ENCODE data around the gene OSMR.

Gene OSMR

DNA sequence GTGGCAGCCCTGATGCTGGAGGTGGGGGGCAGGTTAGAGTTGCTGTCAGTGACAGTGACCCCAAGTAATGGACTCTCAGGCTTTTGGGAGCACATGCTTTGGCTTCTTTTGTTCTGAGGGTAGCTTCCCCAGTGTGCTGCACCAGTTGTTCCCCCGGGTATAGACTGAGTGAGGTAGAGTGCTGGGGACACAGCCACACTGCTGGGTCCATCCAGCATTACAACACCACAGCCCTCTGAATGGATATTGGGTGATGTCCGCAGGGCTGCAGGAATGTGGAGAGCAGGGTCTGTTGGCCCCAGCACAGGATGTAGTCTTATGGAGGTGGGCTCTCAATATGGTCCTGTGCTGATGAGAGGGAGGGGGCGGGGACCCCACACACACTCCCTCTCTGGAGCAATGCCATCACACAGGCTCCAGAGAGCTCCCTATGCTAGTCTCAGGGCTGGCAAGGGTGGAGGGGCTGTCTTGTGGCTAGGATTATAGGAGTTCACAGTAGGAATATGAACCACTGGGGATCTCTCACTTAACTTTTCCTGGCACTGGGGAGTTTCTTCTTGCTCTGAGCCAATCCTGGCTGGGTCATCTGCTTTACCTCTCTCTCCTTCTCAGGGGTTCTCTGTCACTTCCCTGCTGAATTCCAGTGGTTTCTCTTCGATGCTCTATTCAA lies 20.7 kb downstream of the OSMR start:
- no peak overlapping the region for H3K27ac ChIP-seq

GRCh38 chr5:38867032-38867398 lies 21.2 kb downstream of the OSMR start:
- H3K27ac ChIP-seq: no peak overlapping the region

More for the DNA sequence above, 20.7 kb downstream of the OSMR start:
- no peak for TF ChIP-seq ZFX (IDR thresholded peaks at IDR 0.05)
- TF ChIP-seq CTCF (conservative IDR thresholded peaks at IDR 0.05): no peak

DNA sequence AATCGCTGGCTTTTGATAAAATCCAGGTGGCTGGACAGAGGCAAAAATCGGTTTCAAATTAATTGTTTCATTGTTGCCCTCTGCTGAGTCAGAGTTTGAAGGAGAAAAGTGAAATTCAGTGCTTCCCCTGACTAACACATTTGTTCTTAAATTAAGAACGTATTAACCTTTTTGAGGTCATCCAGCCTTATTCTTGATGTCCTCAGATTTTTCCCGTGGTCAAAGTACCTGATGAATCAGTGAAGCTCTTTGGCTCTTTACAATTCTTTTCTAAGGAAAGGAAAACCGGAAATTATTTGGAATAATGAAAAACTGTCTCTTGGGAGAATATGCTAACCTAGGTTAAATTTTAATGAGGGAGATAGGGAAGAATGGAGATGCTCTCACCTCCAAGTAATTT lies 21.6 kb downstream of the OSMR start:
- no peak for TF ChIP-seq CTCF (conservative IDR thresholded peaks at IDR 0.05)
- TF ChIP-seq ZFX (IDR thresholded peaks at IDR 0.05): no peak

More at GRCh38 chr5:38867032-38867398, 21.2 kb downstream of the OSMR start:
- no peak for TF ChIP-seq ZFX (IDR thresholded peaks at IDR 0.05)
- no peak for TF ChIP-seq CTCF (conservative IDR thresholded peaks at IDR 0.05)

DNA sequence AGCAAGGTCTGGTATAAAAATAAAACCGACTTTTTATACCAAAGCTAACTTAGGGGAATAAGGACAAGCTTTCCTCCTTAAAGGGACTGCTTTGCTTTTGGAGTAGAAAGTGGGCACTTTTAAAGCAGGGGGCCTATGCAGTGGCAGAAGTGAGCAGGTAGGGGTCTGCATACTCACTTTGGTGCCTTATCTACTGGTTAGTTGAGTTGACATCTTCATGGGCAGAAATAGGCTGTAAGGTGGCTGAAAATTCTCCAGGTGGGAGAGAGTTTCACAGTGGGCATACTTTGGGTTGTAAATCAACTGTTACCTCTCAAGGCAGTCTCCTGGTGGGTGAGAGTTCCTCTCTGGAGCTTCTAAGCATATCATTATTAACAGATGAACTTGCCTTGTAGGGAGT lies 24.8 kb downstream of the OSMR start:
- H3K27ac ChIP-seq: no peak overlapping the region
- TF ChIP-seq ZFX (IDR thresholded peaks at IDR 0.05) (no peak), CTCF (conservative IDR thresholded peaks at IDR 0.05) (no peak)

More for the DNA sequence above, 21.6 kb downstream of the OSMR start:
- no peak overlapping the region for H3K27ac ChIP-seq

- H3K27ac ChIP-seq: no peak overlapping the region
- TF ChIP-seq CTCF (conservative IDR thresholded peaks at IDR 0.05) (no peak), ZFX (IDR thresholded peaks at IDR 0.05) (no peak)
These were observed 25.3 kb downstream of the OSMR start for GRCh38 chr5:38871058-38871605.

GRCh38 chr5:38871790-38872551 lies 26.2 kb downstream of the OSMR start:
- TF ChIP-seq CTCF (conservative IDR thresholded peaks at IDR 0.05) (no peak), ZFX (IDR thresholded peaks at IDR 0.05) (no peak)
- no peak overlapping the region for H3K27ac ChIP-seq

DNA sequence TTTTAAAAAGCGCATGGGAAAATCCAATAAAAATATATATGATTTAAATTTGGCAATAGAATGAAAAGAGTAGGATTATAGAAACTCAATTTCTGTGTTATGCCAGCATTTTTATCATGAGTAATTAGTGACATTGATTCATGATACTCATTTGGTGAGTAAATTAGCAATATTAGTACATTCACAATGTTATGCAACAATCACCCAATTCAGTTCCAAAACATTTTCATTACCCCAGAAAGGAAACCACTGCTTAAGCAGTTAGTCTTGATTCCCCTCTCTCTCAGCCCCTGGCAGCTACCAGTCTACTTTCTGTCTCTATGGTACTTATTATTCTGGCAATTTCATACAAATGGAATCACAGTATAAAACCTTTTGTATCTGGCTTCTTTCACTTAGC lies 27.0 kb downstream of the OSMR start:
- H3K27ac ChIP-seq: no peak overlapping the region
- TF ChIP-seq ZFX (IDR thresholded peaks at IDR 0.05) (no peak), CTCF (conservative IDR thresholded peaks at IDR 0.05) (no peak)

All from C4-2B (cell line).